HepG2 (cell line): Measurements from ENCODE around the gene MADCAM1. TPM values are rescaled to one million over a fixed set of nuclear protein-coding genes. Genes with fewer than 3 reads are reported as not detected.

Source experiments
- CEBPB ChIP-seq: IDR thresholded peaks from 2 replicates; pipeline ENCODE4 v1.6.1; 2011; ENCODE audit warnings: low read depth, low read length, improper control_type of control experiment, borderline replicate concordance
- CHD4 ChIP-seq: fragments of 200-600 bp; sonication (generic); IDR thresholded peaks from 2 replicates; pipeline ENCODE4 v1.7.0; 2017; ENCODE audit warnings: mild to moderate bottlenecking, low read length, borderline replicate concordance
- CREM ChIP-seq, 2 experiments: sonication (generic) in 1 of 2; formaldehyde crosslinking in 1 of 2; IDR thresholded peaks; 2 replicates each; pipeline versions ENCODE4 v1.4.0 to v1.6.1; 2016 to 2020; ENCODE audit warnings: antibody characterized with exemption in 1 of 2, mild to moderate bottlenecking in 1 of 2, missing genetic modification reagents in 1 of 2
- GABPA ChIP-seq, 2 experiments: IDR thresholded peaks; 2 replicates each; pipeline ENCODE4 v1.6.1; 2011 to 2016; ENCODE audit warnings: low read depth in 2 of 2, low read length in 1 of 2, missing biosample characterization in 1 of 2, missing genetic modification characterization in 1 of 2
- HMG20A ChIP-seq: IDR thresholded peaks from 2 replicates; pipeline ENCODE4 v1.6.1; 2016; ENCODE audit warnings: borderline replicate concordance
- IKZF4 ChIP-seq: sonication (generic); formaldehyde crosslinking; IDR thresholded peaks from 2 replicates; pipeline ENCODE4 v1.5.1; 2020; ENCODE audit warnings: borderline replicate concordance, mild to moderate bottlenecking, low read depth, missing genetic modification reagents; ENCODE audit errors: not compliant biosample characterization
- ISX ChIP-seq: sonication (generic); formaldehyde crosslinking; conservative IDR thresholded peaks from 2 replicates; pipeline ENCODE4 v1.5.0; 2020; ENCODE audit warnings: missing genetic modification reagents
- MAX ChIP-seq: IDR thresholded peaks from 2 replicates; pipeline ENCODE4 v1.6.1; 2012; ENCODE audit warnings: inconsistent platforms
- NFE2L2 ChIP-seq: fragments of 150-350 bp; IDR thresholded peaks from 2 replicates; pipeline ENCODE4 v1.6.1; 2014; ENCODE audit warnings: low read length
- NRL ChIP-seq: sonication (generic); formaldehyde crosslinking; IDR thresholded peaks from 2 replicates; pipeline ENCODE4 v1.5.0; 2020; ENCODE audit warnings: missing genetic modification reagents, mild to moderate bottlenecking, moderate library complexity, borderline replicate concordance
- POLR2A ChIP-seq, 2 experiments: IDR thresholded peaks; 2 replicates each; pipeline ENCODE4 v1.6.1; 2011; ENCODE audit warnings: low read depth in 2 of 2, low read length in 2 of 2, mild to moderate bottlenecking in 1 of 2, moderate library complexity in 1 of 2; ENCODE audit not compliant: insufficient read depth in 1 of 2
- SP1 ChIP-seq, 2 experiments: fragments of 450-650 bp in 1 of 2; sonication (generic) in 1 of 2; formaldehyde crosslinking in 1 of 2; IDR thresholded peaks; 2 replicates each; pipeline versions ENCODE4 v1.4.0 to v1.6.1; 2016 to 2020; ENCODE audit warnings: missing genetic modification reagents in 1 of 2
- SSRP1 ChIP-seq: IDR thresholded peaks from 2 replicates; pipeline ENCODE4 v1.6.1; 2016; ENCODE audit warnings: control low read depth
- TFE3 ChIP-seq: IDR thresholded peaks from 2 replicates; pipeline ENCODE4 v1.6.1; 2016
- WIZ ChIP-seq: sonication (generic); formaldehyde crosslinking; IDR thresholded peaks from 2 replicates; pipeline ENCODE4 v1.5.1; 2020; ENCODE audit warnings: mild to moderate bottlenecking, missing genetic modification reagents
- XRCC5 ChIP-seq: fragments of 200-400 bp; formaldehyde crosslinking; optimal IDR thresholded peaks from 2 replicates; pipeline ENCODE3; 2017; ENCODE audit warnings: mild to moderate bottlenecking, low read length
- ZBTB38 ChIP-seq: sonication (generic); formaldehyde crosslinking; IDR thresholded peaks from 2 replicates; pipeline ENCODE4 v1.5.1; 2020; ENCODE audit warnings: mild to moderate bottlenecking, missing genetic modification reagents
- ZMYM4 ChIP-seq: sonication (generic); formaldehyde crosslinking; IDR thresholded peaks from 2 replicates; pipeline ENCODE4 v1.8.1; 2023; ENCODE audit warnings: mild to moderate bottlenecking, missing genetic modification reagents
- ZNF138 ChIP-seq: sonication (generic); formaldehyde crosslinking; IDR thresholded peaks from 2 replicates; pipeline ENCODE4 v1.5.0; 2020; ENCODE audit warnings: mild to moderate bottlenecking, low read depth, missing genetic modification reagents
- ZNF207 ChIP-seq: fragments of 450-650 bp; IDR thresholded peaks from 2 replicates; pipeline ENCODE4 v1.6.1; 2016; ENCODE audit warnings: antibody characterized with exemption, borderline replicate concordance
- ZNF256 ChIP-seq: sonication (generic); formaldehyde crosslinking; conservative IDR thresholded peaks from 2 replicates; pipeline ENCODE4 v1.4.0; 2020; ENCODE audit warnings: missing genetic modification reagents
- ZNF44 ChIP-seq: sonication (generic); formaldehyde crosslinking; IDR thresholded peaks from 2 replicates; pipeline ENCODE4 v1.5.1; 2020; ENCODE audit warnings: mild to moderate bottlenecking, missing genetic modification reagents
- ZNF720 ChIP-seq: sonication (generic); formaldehyde crosslinking; IDR thresholded peaks from 2 replicates; pipeline ENCODE4 v1.4.0; 2020; ENCODE audit warnings: missing genetic modification reagents
- ZNF788 ChIP-seq: sonication (generic); formaldehyde crosslinking; IDR thresholded peaks from 2 replicates; pipeline ENCODE4 v1.5.0; 2020; ENCODE audit warnings: mild to moderate bottlenecking, missing genetic modification reagents, borderline replicate concordance
- polyA plus RNA-seq, 8 experiments: library from polyadenylated mRNA; depleted of rRNA in 3 of 8; stranded (reverse) in 7 of 8; unstranded in 1 of 8; fragments of >200 nt; fragmentation: Illumina TruSeq in 4 of 8; extraction: Trizol in 4 of 8; gene quantifications; 2 replicates each; pipeline versions ENCODE4 v1.2.1 to v1.2.3, GENCODE V29; 2011 to 2016; ENCODE audit warnings: low read depth in 4 of 8, missing spikeins in 1 of 8, mixed read lengths in 1 of 8; ENCODE audit not compliant: insufficient read depth in 1 of 8
- total RNA-seq, 5 experiments: library from RNA; depleted of rRNA; stranded (reverse); fragments of >200 nt; fragmentation: Illumina TruSeq; extraction: Trizol; gene quantifications; 2 replicates each; pipeline ENCODE4 v1.2.3, GENCODE V29; 2016; ENCODE audit warnings: low read depth in 1 of 5
- TF ChIP-seq, protein P1 (sequence below), 2 experiments: sonication (generic) in 1 of 2; formaldehyde crosslinking in 1 of 2; IDR thresholded peaks; 2 replicates each; pipeline versions ENCODE4 v1.4.0 to v1.6.1; 2018 to 2020; ENCODE audit warnings: missing genetic modification reagents in 2 of 2, borderline replicate concordance in 1 of 2, low read depth in 1 of 2, mild to moderate bottlenecking in 1 of 2, missing biosample characterization in 1 of 2
- TF ChIP-seq, protein P2 (sequence below): sonication (generic); formaldehyde crosslinking; IDR thresholded peaks from 2 replicates; pipeline ENCODE4 v1.4.0; 2020; ENCODE audit warnings: mild to moderate bottlenecking, missing genetic modification reagents

The MADCAM1 gene
- total and polyA plus RNA-seq, 2 of the 13 experiments (the other 11 are each of a cell fraction or from before 2014, with no cell fraction given): 0.29 to 0.33 TPM

GRCh38 chr19:498977-499623 is 2.8 kb downstream of the MADCAM1 start (continued):
- TF ChIP-seq ZNF207 (no peak), ZNF138 (CRISPR knock-in tag) (no peak), HMG20A (CRISPR knock-in tag) (no peak), IKZF4 (CRISPR knock-in tag) (no peak), CREM (IDR thresholded peaks at IDR 0.05) (no peak; the same call in 1 of the 2 replicates), CREM (CRISPR knock-in tag; IDR thresholded peaks at IDR 0.05) (no peak), CHD4 (peak; percentile 53; the same call in 1 of the 2 replicates), TFE3 (CRISPR knock-in tag) (no peak), MAX (peak; percentile 53; the same call in 1 of the 2 replicates), XRCC5 (no peak), NFE2L2 (no peak), WIZ (CRISPR knock-in tag) (no peak), NRL (no peak), POLR2A (IDR thresholded peaks at IDR 0.05; ENCODE audit: insufficient read depth in 1 of 2, low read depth in 2 of 2, low read length in 2 of 2) (0 out of 4 replicates have a peak, but pooled peaks of 1 of the 2 experiments have one; percentile 28), ZNF44 (CRISPR knock-in tag) (no peak), SSRP1 (CRISPR knock-in tag) (no peak), ZNF256 (CRISPR knock-in tag) (no peak), ISX (no peak), GABPA (IDR thresholded peaks at IDR 0.05; ENCODE audit: low read depth, low read length) (peak; percentile 30; the same call in 1 of the 2 replicates), GABPA (CRISPR knock-in tag; IDR thresholded peaks at IDR 0.05; ENCODE audit: low read depth) (peak; percentile 72), ZNF720 (CRISPR knock-in tag) (no peak), CEBPB (no peak), ZBTB38 (peak; percentile 24; the same call in 1 of the 2 replicates), ZNF788 (CRISPR knock-in tag) (no peak), SP1 (IDR thresholded peaks at IDR 0.05) (no peak), SP1 (CRISPR knock-in tag; IDR thresholded peaks at IDR 0.05) (no peak), ZMYM4 (CRISPR knock-in tag) (0 out of 2 replicates have a peak, but pooled peaks have one; percentile 30)
- TF ChIP-seq, protein P1, sequence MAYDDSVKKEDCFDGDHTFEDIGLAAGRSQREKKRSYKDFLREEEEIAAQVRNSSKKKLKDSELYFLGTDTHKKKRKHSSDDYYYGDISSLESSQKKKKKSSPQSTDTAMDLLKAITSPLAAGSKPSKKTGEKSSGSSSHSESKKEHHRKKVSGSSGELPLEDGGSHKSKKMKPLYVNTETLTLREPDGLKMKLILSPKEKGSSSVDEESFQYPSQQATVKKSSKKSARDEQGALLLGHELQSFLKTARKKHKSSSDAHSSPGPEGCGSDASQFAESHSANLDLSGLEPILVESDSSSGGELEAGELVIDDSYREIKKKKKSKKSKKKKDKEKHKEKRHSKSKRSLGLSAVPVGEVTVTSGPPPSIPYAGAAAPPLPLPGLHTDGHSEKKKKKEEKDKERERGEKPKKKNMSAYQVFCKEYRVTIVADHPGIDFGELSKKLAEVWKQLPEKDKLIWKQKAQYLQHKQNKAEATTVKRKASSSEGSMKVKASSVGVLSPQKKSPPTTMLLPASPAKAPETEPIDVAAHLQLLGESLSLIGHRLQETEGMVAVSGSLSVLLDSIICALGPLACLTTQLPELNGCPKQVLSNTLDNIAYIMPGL (CRISPR knock-in tag; IDR thresholded peaks at IDR 0.05; ENCODE audit: borderline replicate concordance in 1 of 2, low read depth in 1 of 2): no peak
- TF ChIP-seq, protein P2, sequence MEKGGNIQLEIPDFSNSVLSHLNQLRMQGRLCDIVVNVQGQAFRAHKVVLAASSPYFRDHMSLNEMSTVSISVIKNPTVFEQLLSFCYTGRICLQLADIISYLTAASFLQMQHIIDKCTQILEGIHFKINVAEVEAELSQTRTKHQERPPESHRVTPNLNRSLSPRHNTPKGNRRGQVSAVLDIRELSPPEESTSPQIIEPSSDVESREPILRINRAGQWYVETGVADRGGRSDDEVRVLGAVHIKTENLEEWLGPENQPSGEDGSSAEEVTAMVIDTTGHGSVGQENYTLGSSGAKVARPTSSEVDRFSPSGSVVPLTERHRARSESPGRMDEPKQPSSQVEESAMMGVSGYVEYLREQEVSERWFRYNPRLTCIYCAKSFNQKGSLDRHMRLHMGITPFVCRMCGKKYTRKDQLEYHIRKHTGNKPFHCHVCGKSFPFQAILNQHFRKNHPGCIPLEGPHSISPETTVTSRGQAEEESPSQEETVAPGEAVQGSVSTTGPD: no peak
